ENCODE results near the gene WDFY1. TPM values are rescaled to one million over a fixed set of nuclear protein-coding genes. Genes with fewer than 3 reads are reported as not detected.

The WDFY1 gene
- total and polyA plus RNA-seq, 3 experiments from 2014 or later = 16.0 to 28.5 (median 18.1) TPM

- POLR2A ChIA-PET = no interaction called here
- Mint-ChIP-seq H3K27me3 (no peaks in the 10 kb centered on the region), H3K4me1 (peaks cover 12 to 36% (median 27%) of the 10 kb centered on the region in 3 donors), H3K9me3 (no peaks in the 10 kb centered on the region), H3K27ac (peak overlapping the region in 4 of 8 donors; percentile 7 to 28 (median 20)), H3K4me3 (no peak overlapping the region), H3K36me3 (peaks cover 0 to 61% (median 9%) of the 10 kb centered on the region in 3 donors)
- Histone ChIP-seq H3K4me1 (ENCODE audit: insufficient read depth, low read length) (no peaks in the 10 kb centered on the region), H3K27me3 (ENCODE audit: insufficient read depth, low read length, poor library complexity, severe bottlenecking) (no peaks in the 10 kb centered on the region), H3K27ac (ENCODE audit: low read depth, low read length) (no peak overlapping the region), H3K36me3 (ENCODE audit: insufficient read depth, low read length) (no peaks in the 10 kb centered on the region), H3K4me3 (ENCODE audit: low read length) (no peak overlapping the region), H3K9me3 (ENCODE audit: low read length) (no peaks in the 10 kb centered on the region)
- DNase-seq = no peak
- CTCF ChIA-PET = no interaction called here
Measured at GRCh38 chr2:223908304-223908998, 36.7 kb downstream of the WDFY1 start.

GRCh38 chr2:223905996-223906395 lies 39.1 kb downstream of the WDFY1 start:
- H3K36me3 Mint-ChIP-seq = peaks cover 0 to 67% (median 10%) of the 10 kb centered on the region in 3 donors
- DNase-seq = no peak
- Histone ChIP-seq H3K4me3 (ENCODE audit: low read length) (no peak overlapping the region), H3K4me1 (ENCODE audit: insufficient read depth, low read length) (no peaks in the 10 kb centered on the region), H3K27ac (ENCODE audit: low read depth, low read length) (no peak overlapping the region), H3K9me3 (ENCODE audit: low read length) (no peaks in the 10 kb centered on the region), H3K27me3 (ENCODE audit: insufficient read depth, low read length, poor library complexity, severe bottlenecking) (no peaks in the 10 kb centered on the region), H3K36me3 (ENCODE audit: insufficient read depth, low read length) (no peaks in the 10 kb centered on the region)
- POLR2A ChIA-PET = no interaction called here
- H3K4me1 Mint-ChIP-seq = peaks cover 12 to 26% (median 20%) of the 10 kb centered on the region in 3 donors
- CTCF ChIA-PET = no interaction called here
- no peak overlapping the region for H3K4me3 Mint-ChIP-seq
- H3K9me3 Mint-ChIP-seq = no peaks in the 10 kb centered on the region
- no peaks in the 10 kb centered on the region for H3K27me3 Mint-ChIP-seq
- H3K27ac Mint-ChIP-seq = no peak overlapping the region

GRCh38 chr2:223901854-223902253 lies 43.3 kb downstream of the WDFY1 start:
- Histone ChIP-seq H3K4me1 (ENCODE audit: insufficient read depth, low read length) (no peaks in the 10 kb centered on the region), H3K9me3 (ENCODE audit: low read length) (no peaks in the 10 kb centered on the region), H3K36me3 (ENCODE audit: insufficient read depth, low read length) (peaks cover 13% of the 10 kb centered on the region), H3K27ac (ENCODE audit: low read depth, low read length) (no peak overlapping the region), H3K4me3 (ENCODE audit: low read length) (no peak overlapping the region), H3K27me3 (ENCODE audit: insufficient read depth, low read length, poor library complexity, severe bottlenecking) (no peaks in the 10 kb centered on the region)
- no peak for DNase-seq
- CTCF ChIA-PET = interaction anchor here (1.1 kb wide), 1 partner anchor 40 kb away, joined by 3 read pairs; no protein-coding TSS in a partner anchor
- no peaks in the 10 kb centered on the region for H3K9me3 Mint-ChIP-seq
- no peak overlapping the region for H3K27ac Mint-ChIP-seq
- H3K27me3 Mint-ChIP-seq = no peaks in the 10 kb centered on the region
- H3K4me3 Mint-ChIP-seq = no peak overlapping the region
- peaks cover 8 to 17% (median 15%) of the 10 kb centered on the region in 3 donors for H3K4me1 Mint-ChIP-seq
- POLR2A ChIA-PET = interaction anchor here (0.7 kb wide), 1 partner anchor 42 kb away, joined by 3 read pairs; no protein-coding TSS in a partner anchor
- peaks cover 13 to 70% (median 27%) of the 10 kb centered on the region in 3 donors for H3K36me3 Mint-ChIP-seq

GRCh38 chr2:223901311-223901710 lies 43.8 kb downstream of the WDFY1 start:
- Histone ChIP-seq H3K4me1 (ENCODE audit: insufficient read depth, low read length) (no peaks in the 10 kb centered on the region), H3K4me3 (ENCODE audit: low read length) (no peak overlapping the region), H3K27ac (ENCODE audit: low read depth, low read length) (no peak overlapping the region), H3K36me3 (ENCODE audit: insufficient read depth, low read length) (peaks cover 13% of the 10 kb centered on the region), H3K9me3 (ENCODE audit: low read length) (no peaks in the 10 kb centered on the region), H3K27me3 (ENCODE audit: insufficient read depth, low read length, poor library complexity, severe bottlenecking) (no peaks in the 10 kb centered on the region)
- no peaks in the 10 kb centered on the region for H3K9me3 Mint-ChIP-seq
- H3K4me1 Mint-ChIP-seq = peaks cover 11 to 22% (median 20%) of the 10 kb centered on the region in 3 donors
- H3K27ac Mint-ChIP-seq = no peak overlapping the region
- no peak for DNase-seq
- no peaks in the 10 kb centered on the region for H3K27me3 Mint-ChIP-seq
- ChIA-PET POLR2A (interaction anchor here (0.7 kb wide), 1 partner anchor 42 kb away, joined by 3 read pairs; no protein-coding TSS in a partner anchor), CTCF (no interaction called here)
- H3K36me3 Mint-ChIP-seq = peaks cover 13 to 72% (median 27%) of the 10 kb centered on the region in 3 donors
- no peak overlapping the region for H3K4me3 Mint-ChIP-seq

GRCh38 chr2:223900531-223900930 lies 44.6 kb downstream of the WDFY1 start:
- H3K27me3 ChIP-seq (ENCODE audit: insufficient read depth, low read length, poor library complexity, severe bottlenecking) = no peaks in the 10 kb centered on the region
- Mint-ChIP-seq H3K36me3 (peaks cover 13 to 73% (median 25%) of the 10 kb centered on the region in 3 donors), H3K4me3 (no peak overlapping the region), H3K27me3 (no peaks in the 10 kb centered on the region), H3K4me1 (peaks cover 12 to 24% (median 22%) of the 10 kb centered on the region in 3 donors), H3K27ac (no peak overlapping the region), H3K9me3 (no peaks in the 10 kb centered on the region)
- H3K4me1 ChIP-seq (ENCODE audit: insufficient read depth, low read length) = no peaks in the 10 kb centered on the region
- ChIA-PET POLR2A (no interaction called here), CTCF (no interaction called here)
- no peaks in the 10 kb centered on the region for H3K9me3 ChIP-seq (ENCODE audit: low read length)
- no peak overlapping the region for H3K4me3 ChIP-seq (ENCODE audit: low read length)
- H3K36me3 ChIP-seq (ENCODE audit: insufficient read depth, low read length) = peaks cover 13% of the 10 kb centered on the region
- no peak for DNase-seq
- H3K27ac ChIP-seq (ENCODE audit: low read depth, low read length) = no peak overlapping the region

GRCh38 chr2:223900066-223900465 lies 45.1 kb downstream of the WDFY1 start:
- POLR2A ChIA-PET = interaction anchor here (0.6 kb wide), 1 partner anchor 65 kb away, joined by 3 read pairs; no protein-coding TSS in a partner anchor
- Histone ChIP-seq H3K9me3 (ENCODE audit: low read length) (no peaks in the 10 kb centered on the region), H3K4me1 (ENCODE audit: insufficient read depth, low read length) (no peaks in the 10 kb centered on the region), H3K4me3 (ENCODE audit: low read length) (no peak overlapping the region), H3K36me3 (ENCODE audit: insufficient read depth, low read length) (peaks cover 13% of the 10 kb centered on the region), H3K27me3 (ENCODE audit: insufficient read depth, low read length, poor library complexity, severe bottlenecking) (no peaks in the 10 kb centered on the region), H3K27ac (ENCODE audit: low read depth, low read length) (no peak overlapping the region)
- CTCF ChIA-PET = no interaction called here
- no peak for DNase-seq
- no peak overlapping the region for H3K4me3 Mint-ChIP-seq
- no peaks in the 10 kb centered on the region for H3K9me3 Mint-ChIP-seq
- H3K4me1 Mint-ChIP-seq = peaks cover 12 to 24% (median 22%) of the 10 kb centered on the region in 3 donors
- no peaks in the 10 kb centered on the region for H3K27me3 Mint-ChIP-seq
- no peak overlapping the region for H3K27ac Mint-ChIP-seq
- peaks cover 17 to 73% (median 28%) of the 10 kb centered on the region in 3 donors for H3K36me3 Mint-ChIP-seq

- no peak overlapping the region for H3K4me3 ChIP-seq (ENCODE audit: low read length)
- H3K4me1 ChIP-seq (ENCODE audit: insufficient read depth, low read length) = no peaks in the 10 kb centered on the region
- ChIA-PET POLR2A (no interaction called here), CTCF (interaction anchor here (0.8 to 1.2 kb wide), 2 partner anchors 73 to 137 kb away, joined by 3 to 4 read pairs; no protein-coding TSS in a partner anchor)
- peaks cover 12 to 24% (median 22%) of the 10 kb centered on the region in 3 donors for H3K4me1 Mint-ChIP-seq
- no peak overlapping the region for H3K27ac ChIP-seq (ENCODE audit: low read depth, low read length)
- H3K27me3 Mint-ChIP-seq = no peaks in the 10 kb centered on the region
- H3K4me3 Mint-ChIP-seq = peak overlapping the region in 1 of 7 donors; percentile 20
- peaks cover 17 to 80% (median 28%) of the 10 kb centered on the region in 3 donors for H3K36me3 Mint-ChIP-seq
- DNase-seq = no peak
- no peaks in the 10 kb centered on the region for H3K27me3 ChIP-seq (ENCODE audit: insufficient read depth, low read length, poor library complexity, severe bottlenecking)
- peaks cover 23% of the 10 kb centered on the region for H3K36me3 ChIP-seq (ENCODE audit: insufficient read depth, low read length)
- H3K27ac Mint-ChIP-seq = peak overlapping the region; percentile 5 to 92 (median 48)
- H3K9me3 Mint-ChIP-seq = no peaks in the 10 kb centered on the region
- H3K9me3 ChIP-seq (ENCODE audit: low read length) = no peaks in the 10 kb centered on the region
Measured at GRCh38 chr2:223897669-223898330, 47.3 kb downstream of the WDFY1 start.

- Mint-ChIP-seq H3K4me3 (peak overlapping the region in 5 of 7 donors; percentile 38 to 63 (median 49)), H3K27ac (peak overlapping the region; percentile 5 to 89 (median 44)), H3K4me1 (peaks cover 12 to 24% (median 22%) of the 10 kb centered on the region in 3 donors), H3K9me3 (no peaks in the 10 kb centered on the region), H3K27me3 (no peaks in the 10 kb centered on the region), H3K36me3 (peaks cover 17 to 81% (median 30%) of the 10 kb centered on the region in 3 donors)
- no peak for DNase-seq
- Histone ChIP-seq H3K4me1 (ENCODE audit: insufficient read depth, low read length) (no peaks in the 10 kb centered on the region), H3K9me3 (ENCODE audit: low read length) (no peaks in the 10 kb centered on the region), H3K27me3 (ENCODE audit: insufficient read depth, low read length, poor library complexity, severe bottlenecking) (no peaks in the 10 kb centered on the region), H3K27ac (ENCODE audit: low read depth, low read length) (no peak overlapping the region), H3K4me3 (ENCODE audit: low read length) (no peak overlapping the region), H3K36me3 (ENCODE audit: insufficient read depth, low read length) (peaks cover 28% of the 10 kb centered on the region)
- ChIA-PET CTCF (interaction anchor here (1.2 kb wide), 1 partner anchor 74 kb away, joined by 4 read pairs; no protein-coding TSS in a partner anchor), POLR2A (no interaction called here)
Measured at GRCh38 chr2:223896833-223897311, 48.3 kb downstream of the WDFY1 start.
